Panc1 (cell line): ENCODE measurements around the gene RUNX1. TPM values are rescaled to one million over a fixed set of nuclear protein-coding genes. Genes with fewer than 3 reads are reported as not detected.

Experiments
- ATAC-seq: fragments of 200-7000 bp; cut with Tn5 transposase; 2 replicates; pipeline ENCODE4 v1.9.1; 2020; ENCODE audit warnings: mild to moderate bottlenecking, moderate library complexity
- BruUV-seq: library from RNA; stranded (reverse); fragments of 400-500 nt; replicated peaks from 2 replicates; lab custom pipeline; 2021; lab: Mats Ljungman, UMichigan
- CTCF ChIA-PET: fragments of 300-600 bp; sonication (Branson Sonifier 250); formaldehyde crosslinking; loops from one replicate; lab custom pipeline; 2022; ENCODE audit warnings: antibody characterized with exemption; lab: Charles Lee
- POLR2A ChIA-PET: fragments of 300-600 bp; sonication (Branson Sonifier 250); formaldehyde crosslinking; loops from one replicate; lab custom pipeline; 2022; ENCODE audit warnings: antibody characterized with exemption; lab: Charles Lee
- DNase-seq: peaks from one replicate; pipeline ENCODE4 v3.0.0-alpha.2; 2010; ENCODE audit warnings: low read depth, low spot score
- H3K27ac ChIP-seq: 2 replicates; pipeline ENCODE4 v1.5.1; 2011; ENCODE audit warnings: mild to moderate bottlenecking, low read length, inconsistent platforms
- H3K27me3 ChIP-seq: fragments of 200-500 bp; sonication (Bioruptor generic); 2 replicates; pipeline ENCODE4 v1.6.0; 2014; ENCODE audit warnings: low read length, inconsistent platforms; ENCODE audit not compliant: control insufficient read depth, insufficient read depth
- H3K36me3 ChIP-seq: fragments of 200-500 bp; sonication (Bioruptor generic); 2 replicates; pipeline ENCODE4 v1.5.1; 2014; ENCODE audit warnings: inconsistent platforms, mild to moderate bottlenecking, low read length, moderate library complexity; ENCODE audit not compliant: control insufficient read depth, insufficient read depth
- H3K4me1 ChIP-seq: 2 replicates; pipeline ENCODE4 v1.5.1; 2011; ENCODE audit warnings: inconsistent platforms, mild to moderate bottlenecking, low read length, moderate library complexity; ENCODE audit not compliant: control insufficient read depth, insufficient read depth
- H3K4me3 ChIP-seq, 2 experiments: 2 replicates each; pipeline ENCODE4 v1.5.1; 2011 to 2012; ENCODE audit warnings: low read depth in 2 of 2, low read length in 2 of 2, mild to moderate bottlenecking in 2 of 2, inconsistent platforms in 1 of 2, moderate library complexity in 1 of 2
- H3K9me3 ChIP-seq: fragments of 200-500 bp; sonication (Bioruptor generic); 2 replicates; pipeline ENCODE4 v1.5.1; 2014; ENCODE audit warnings: low read depth, mild to moderate bottlenecking, inconsistent platforms, low read length, moderate library complexity; ENCODE audit not compliant: control insufficient read depth, insufficient read depth
- CTCF ChIP-seq: fragments of 450-650 bp; IDR thresholded peaks from 2 replicates; pipeline ENCODE4 v1.5.1; 2017; ENCODE audit warnings: mild to moderate bottlenecking
- POLR2AphosphoS5 ChIP-seq: IDR thresholded peaks from 2 replicates; pipeline ENCODE4 v1.6.1; 2012; ENCODE audit warnings: mild to moderate bottlenecking, low read depth, low read length, moderate library complexity
- SIN3A ChIP-seq: IDR thresholded peaks from 2 replicates; pipeline ENCODE4 v1.6.1; 2012; ENCODE audit warnings: low read depth, mild to moderate bottlenecking, low read length, moderate library complexity, borderline replicate concordance; ENCODE audit not compliant: insufficient read depth
- TCF7L2 ChIP-seq: IDR thresholded peaks from 2 replicates; pipeline ENCODE4 v1.6.1; 2011; ENCODE audit warnings: mild to moderate bottlenecking, low read depth, low read length, inconsistent platforms
- in situ Hi-C: cut with HindIII; loops from 2 replicates; pipeline ENCODE4 v1.10.0; 2016; ENCODE audit warnings: low sequenced_read_pairs, low pct_unique_long_range_greater_than_20kb
- intact Hi-C: fragments of 100-400 bp; cut with micrococcal nuclease; formaldehyde crosslinking; loops from one replicate; pipeline ENCODE4 v1.10.0; 2022; ENCODE audit not compliant: unreplicated experiment
- total RNA-seq: library from RNA; stranded (reverse); gene quantifications from one replicate; pipeline ENCODE4 v1.2.1, GENCODE V29; 2021; ENCODE audit not compliant: unreplicated experiment
- TF ChIP-seq, protein P1 (sequence below), 2 experiments: IDR thresholded peaks; 2 replicates each; pipeline ENCODE4 v1.6.1; 2011 to 2012; ENCODE audit warnings: low read depth in 2 of 2, control low read depth in 1 of 2, low read length in 1 of 2, mild to moderate bottlenecking in 1 of 2, moderate library complexity in 1 of 2; ENCODE audit not compliant: insufficient read depth in 1 of 2

RUNX1 gene
- total RNA-seq, 1 experiment from 2014 or later = 22.4 TPM

DNA sequence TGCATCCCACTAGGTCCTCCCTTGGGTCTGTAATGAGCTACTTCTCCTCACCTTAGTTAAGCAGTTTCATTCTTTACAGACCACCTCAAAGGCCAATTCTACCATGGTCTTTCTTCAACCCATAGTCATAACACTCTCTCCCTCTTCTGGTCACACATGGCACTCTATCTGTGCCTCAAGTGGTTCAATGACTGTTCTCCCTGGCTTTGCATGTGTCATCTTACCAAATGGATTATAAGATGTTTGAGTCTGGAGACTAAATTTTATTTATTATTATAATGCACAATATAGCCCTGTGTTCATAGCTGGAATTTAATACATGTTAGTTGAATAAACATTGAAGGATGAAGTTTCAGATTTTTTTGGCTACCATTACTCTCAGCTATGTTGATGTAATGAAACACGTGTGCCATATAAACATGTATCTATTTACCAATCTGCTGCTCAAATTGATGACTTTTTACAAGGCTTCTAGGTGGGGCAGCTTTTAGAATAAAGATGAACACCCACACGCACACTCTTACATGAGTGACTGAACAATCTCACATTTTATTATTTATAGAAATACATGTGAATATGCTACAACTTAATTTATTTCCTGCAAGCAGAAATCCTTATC lies 102.1 kb downstream of the RUNX1 start:
- BruUV-seq = no TSS peak
- POLR2A ChIA-PET = no interaction called here

GRCh38 chr21:34946385-34946840 lies 102.7 kb downstream of the RUNX1 start:
- intact Hi-C loops = no loop called here
- no TSS peak for BruUV-seq
- H3K27ac ChIP-seq = no peak overlapping the region
- H3K27me3 ChIP-seq = no peaks in the 10 kb centered on the region
- ChIA-PET POLR2A (no interaction called here), CTCF (no interaction called here)
- H3K4me3 ChIP-seq = no peak overlapping the region
- DNase-seq (no peak), ATAC-seq (no peak)
- H3K9me3 ChIP-seq = no peaks in the 10 kb centered on the region
- no peaks in the 10 kb centered on the region for H3K36me3 ChIP-seq
- no peak for TF ChIP-seq CTCF
- TF ChIP-seq SIN3A = no peak
- no peak for TF ChIP-seq POLR2AphosphoS5
- no peak for TF ChIP-seq TCF7L2
- TF ChIP-seq, protein P1, sequence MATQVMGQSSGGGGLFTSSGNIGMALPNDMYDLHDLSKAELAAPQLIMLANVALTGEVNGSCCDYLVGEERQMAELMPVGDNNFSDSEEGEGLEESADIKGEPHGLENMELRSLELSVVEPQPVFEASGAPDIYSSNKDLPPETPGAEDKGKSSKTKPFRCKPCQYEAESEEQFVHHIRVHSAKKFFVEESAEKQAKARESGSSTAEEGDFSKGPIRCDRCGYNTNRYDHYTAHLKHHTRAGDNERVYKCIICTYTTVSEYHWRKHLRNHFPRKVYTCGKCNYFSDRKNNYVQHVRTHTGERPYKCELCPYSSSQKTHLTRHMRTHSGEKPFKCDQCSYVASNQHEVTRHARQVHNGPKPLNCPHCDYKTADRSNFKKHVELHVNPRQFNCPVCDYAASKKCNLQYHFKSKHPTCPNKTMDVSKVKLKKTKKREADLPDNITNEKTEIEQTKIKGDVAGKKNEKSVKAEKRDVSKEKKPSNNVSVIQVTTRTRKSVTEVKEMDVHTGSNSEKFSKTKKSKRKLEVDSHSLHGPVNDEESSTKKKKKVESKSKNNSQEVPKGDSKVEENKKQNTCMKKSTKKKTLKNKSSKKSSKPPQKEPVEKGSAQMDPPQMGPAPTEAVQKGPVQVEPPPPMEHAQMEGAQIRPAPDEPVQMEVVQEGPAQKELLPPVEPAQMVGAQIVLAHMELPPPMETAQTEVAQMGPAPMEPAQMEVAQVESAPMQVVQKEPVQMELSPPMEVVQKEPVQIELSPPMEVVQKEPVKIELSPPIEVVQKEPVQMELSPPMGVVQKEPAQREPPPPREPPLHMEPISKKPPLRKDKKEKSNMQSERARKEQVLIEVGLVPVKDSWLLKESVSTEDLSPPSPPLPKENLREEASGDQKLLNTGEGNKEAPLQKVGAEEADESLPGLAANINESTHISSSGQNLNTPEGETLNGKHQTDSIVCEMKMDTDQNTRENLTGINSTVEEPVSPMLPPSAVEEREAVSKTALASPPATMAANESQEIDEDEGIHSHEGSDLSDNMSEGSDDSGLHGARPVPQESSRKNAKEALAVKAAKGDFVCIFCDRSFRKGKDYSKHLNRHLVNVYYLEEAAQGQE (IDR thresholded peaks at IDR 0.05; ENCODE audit: insufficient read depth in 1 of 2, low read depth in 2 of 2, low read length in 1 of 2) = no peak
- H3K4me1 ChIP-seq = no peaks in the 10 kb centered on the region
- in situ Hi-C loops = no loop called here

More for the DNA sequence above, 102.1 kb downstream of the RUNX1 start:
- CTCF ChIA-PET = no interaction called here
- H3K27me3 ChIP-seq = no peaks in the 10 kb centered on the region
- H3K4me3 ChIP-seq = no peak overlapping the region
- no peak overlapping the region for H3K27ac ChIP-seq
- in situ Hi-C loops = no loop called here
- H3K36me3 ChIP-seq = no peaks in the 10 kb centered on the region
- no peak for TF ChIP-seq CTCF
- no peak for TF ChIP-seq TCF7L2
- TF ChIP-seq SIN3A = no peak
- TF ChIP-seq, protein P1 (IDR thresholded peaks at IDR 0.05; ENCODE audit: insufficient read depth in 1 of 2, low read depth in 2 of 2, low read length in 1 of 2) = no peak
- TF ChIP-seq POLR2AphosphoS5 = no peak
- ATAC-seq (no peak), DNase-seq (no peak)
- intact Hi-C loops = no loop called here
- H3K4me1 ChIP-seq = no peaks in the 10 kb centered on the region
- no peaks in the 10 kb centered on the region for H3K9me3 ChIP-seq
